GM19035 (cell line): ENCODE measurements around the gene VANGL2.

Experiments
- ATAC-seq: cut with Tn5 transposase; IDR thresholded peaks from one replicate; pipeline ENCODE4 v1.9.1; 2021; ENCODE audit not compliant: unreplicated experiment

VANGL2 gene

DNA sequence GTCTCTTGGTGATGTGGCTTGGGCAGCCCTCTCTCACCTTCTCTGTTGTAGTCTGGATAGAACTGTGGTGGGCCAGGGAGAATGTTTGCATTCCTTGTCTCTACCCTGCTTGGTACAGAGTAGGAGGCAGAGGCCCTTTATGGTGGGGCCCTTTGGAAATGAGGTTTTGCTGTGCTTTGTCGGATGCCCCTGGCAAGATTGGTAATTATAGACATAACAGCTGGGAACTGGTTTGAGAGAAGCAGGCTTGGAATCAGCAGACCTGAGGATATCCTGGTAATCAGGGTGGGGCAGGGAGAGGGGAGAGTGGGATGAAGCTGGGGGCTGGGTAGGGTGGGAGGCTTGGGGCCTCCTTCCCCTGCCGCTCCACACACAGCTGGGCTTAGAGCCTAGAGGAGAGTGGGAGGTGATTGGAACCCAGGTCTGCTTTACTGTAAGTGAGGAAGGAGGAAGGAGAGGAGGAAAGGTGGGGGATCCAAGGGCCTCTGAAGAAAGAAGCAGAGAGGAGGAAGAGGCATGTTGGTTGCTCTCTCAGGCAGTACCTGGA is 5.0 kb downstream of the VANGL2 start:
- ATAC-seq = no peak

DNA sequence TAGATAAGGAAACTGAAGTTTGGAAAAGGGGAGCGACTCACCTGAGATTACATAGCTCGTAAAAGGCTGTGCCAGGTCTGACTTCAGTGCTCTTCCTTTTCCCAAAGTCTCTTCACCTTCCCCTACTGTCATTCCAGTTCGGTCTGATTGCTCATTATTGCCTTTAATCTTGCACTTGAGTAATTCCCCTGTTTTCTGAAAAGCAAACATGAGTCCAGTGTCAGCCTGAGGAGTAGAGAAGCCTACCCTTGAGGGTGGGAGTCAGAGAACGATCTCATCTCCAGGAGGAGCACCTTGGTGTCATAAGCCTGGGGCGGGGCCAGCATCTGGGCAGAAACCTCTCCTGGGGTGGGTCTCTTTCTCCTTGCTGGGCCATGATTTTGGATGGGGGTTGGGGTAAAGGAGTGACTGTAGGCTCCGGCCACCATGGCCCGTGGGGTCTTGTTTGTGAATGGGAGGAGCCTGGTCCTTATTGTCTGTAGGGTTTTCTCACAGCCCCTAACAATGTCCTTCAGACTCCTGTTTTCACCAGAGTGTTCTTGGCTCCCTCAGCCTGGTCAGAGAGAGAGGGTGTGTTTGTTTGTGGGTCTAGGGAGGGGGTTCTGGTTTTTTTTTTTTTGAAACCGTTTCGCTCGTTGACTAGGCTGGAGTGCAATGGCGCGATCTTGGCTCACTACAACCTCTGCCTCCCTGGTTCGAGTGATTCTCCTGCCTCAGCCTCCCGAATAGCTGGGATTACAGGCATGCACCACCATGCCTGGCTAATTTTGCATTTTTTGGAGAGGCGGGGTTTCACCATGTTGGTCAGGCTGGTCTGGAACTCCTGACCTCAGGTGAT is 6.0 kb downstream of the VANGL2 start:
- ATAC-seq = no peak

GRCh38 chr1:160407839-160408801 is 7.8 kb downstream of the VANGL2 start:
- ATAC-seq = no peak

DNA sequence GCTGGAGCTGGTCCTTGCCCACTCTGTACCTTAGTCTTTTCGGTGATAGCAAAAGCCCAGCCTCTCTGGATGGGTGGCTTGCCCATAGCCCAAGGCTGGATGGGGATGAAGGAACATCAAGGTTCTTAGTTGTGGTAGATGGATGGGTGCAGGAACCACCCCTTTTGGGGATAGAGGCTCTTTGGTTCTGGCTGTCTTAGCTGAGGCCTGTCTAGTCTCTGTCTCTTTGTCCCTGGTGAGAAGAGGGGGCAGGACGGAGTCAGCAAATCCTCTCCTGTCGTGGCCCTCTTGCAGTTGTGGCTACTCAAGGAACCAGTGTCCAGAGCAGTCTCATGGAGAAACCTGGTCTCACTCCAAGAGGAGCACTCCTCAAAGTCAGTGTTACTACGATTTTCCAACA is 8.5 kb downstream of the VANGL2 start:
- no peak for ATAC-seq

GRCh38 chr1:160409486-160409885 is 9.1 kb downstream of the VANGL2 start:
- ATAC-seq = no peak

DNA sequence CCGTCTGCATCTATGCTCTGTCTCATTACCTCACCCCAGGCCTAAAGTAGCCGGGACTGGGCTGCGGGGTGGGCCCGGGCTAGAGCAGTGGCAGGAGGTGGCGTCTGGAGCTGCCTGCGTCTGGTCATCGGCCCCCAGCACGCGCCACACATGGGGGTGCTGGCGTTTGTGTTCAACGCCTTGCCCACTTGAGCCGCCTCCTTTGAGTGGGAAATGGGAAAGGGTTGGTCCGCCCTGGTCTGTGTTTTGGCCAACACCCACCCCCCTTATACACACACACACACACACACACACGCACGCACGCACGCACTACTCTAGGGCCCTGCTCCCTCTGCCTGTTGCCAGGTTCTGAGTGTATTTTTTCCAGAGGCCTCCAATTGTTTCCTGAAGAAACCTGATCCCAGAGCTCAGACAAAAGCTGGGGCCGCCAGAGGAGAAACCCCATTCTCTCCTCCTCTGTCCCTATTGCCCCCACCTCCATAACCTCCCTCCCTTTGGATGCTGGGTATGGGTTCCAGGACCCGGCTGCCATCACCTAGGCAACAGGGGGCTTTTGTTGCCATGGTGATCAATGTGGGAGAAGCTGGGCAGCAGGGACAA is 10.1 kb downstream of the VANGL2 start:
- ATAC-seq = no peak

GRCh38 chr1:160411271-160412027 is 11.1 kb downstream of the VANGL2 start:
- no peak for ATAC-seq

GRCh38 chr1:160412028-160412362 is 11.6 kb downstream of the VANGL2 start:
- no peak for ATAC-seq

DNA sequence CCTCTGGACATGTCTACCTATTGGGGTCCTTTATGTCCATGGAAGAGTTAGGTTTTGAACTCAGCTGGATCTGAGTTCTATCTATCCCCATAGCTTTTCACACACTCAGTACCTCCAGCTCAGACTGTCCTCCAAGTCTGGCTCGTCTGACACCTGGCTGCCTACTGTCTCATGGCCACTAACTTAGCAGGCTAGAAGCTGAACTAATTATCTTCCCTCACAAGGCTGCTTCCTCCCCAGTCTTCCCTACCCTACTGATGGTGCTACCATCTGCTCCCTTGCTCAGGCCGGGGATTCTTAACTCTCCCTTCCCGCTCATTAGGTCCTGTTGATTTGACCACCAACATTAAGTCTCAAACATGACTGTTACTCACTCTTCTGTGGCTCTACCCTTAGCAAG is 13.4 kb downstream of the VANGL2 start:
- ATAC-seq = no peak

DNA sequence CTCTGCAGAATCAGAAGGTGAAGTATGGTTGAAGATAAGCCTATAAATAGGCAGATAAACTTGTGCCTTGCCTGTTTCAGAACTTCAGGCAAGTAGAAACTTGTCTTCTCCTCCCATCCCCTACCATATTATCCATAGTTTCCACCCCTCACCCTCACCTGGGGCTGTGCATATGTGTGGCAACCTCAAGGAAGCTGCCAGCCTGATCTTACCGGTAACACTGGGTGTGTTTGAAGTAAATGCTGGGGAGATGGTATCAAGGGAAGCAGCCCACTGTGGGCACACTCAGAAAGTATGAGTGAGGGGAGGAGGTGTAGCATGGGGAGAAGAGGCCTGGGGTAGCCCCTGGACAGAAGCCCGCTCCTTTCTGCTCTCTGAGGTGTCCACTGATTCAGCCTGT is 14.5 kb downstream of the VANGL2 start:
- no peak for ATAC-seq

DNA sequence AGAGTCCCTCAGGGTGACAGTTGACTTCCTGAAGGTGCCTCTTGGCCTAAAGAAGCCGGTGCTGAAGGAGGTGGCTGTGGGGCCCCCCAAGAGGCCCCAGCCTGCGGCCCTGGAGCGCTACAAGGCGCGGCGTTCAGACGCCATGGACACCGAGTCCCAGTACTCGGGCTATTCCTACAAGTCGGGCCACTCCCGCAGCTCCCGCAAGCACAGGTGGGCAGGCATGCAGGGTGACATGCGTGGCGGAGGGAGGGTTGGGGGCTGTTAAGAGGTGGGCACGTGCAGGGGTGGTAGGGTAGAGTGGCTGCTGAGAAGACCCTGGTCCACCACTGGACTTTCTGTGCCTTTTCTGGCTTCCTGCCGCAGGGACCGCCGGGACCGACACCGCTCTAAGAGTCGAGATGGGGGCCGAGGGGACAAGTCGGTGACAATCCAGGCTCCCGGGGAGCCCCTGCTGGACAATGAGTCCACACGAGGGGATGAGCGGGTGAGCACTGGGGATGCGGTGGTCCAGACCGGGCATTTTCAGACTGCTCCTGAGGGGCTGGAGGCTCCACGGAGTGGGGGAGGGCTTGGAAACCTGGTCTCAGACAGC is 15.4 kb downstream of the VANGL2 start:
- ATAC-seq = no peak

GRCh38 chr1:160416369-160416768 is 16.0 kb downstream of the VANGL2 start:
- no peak for ATAC-seq

GRCh38 chr1:160418483-160418882 is 18.1 kb downstream of the VANGL2 start:
- no peak for ATAC-seq

DNA sequence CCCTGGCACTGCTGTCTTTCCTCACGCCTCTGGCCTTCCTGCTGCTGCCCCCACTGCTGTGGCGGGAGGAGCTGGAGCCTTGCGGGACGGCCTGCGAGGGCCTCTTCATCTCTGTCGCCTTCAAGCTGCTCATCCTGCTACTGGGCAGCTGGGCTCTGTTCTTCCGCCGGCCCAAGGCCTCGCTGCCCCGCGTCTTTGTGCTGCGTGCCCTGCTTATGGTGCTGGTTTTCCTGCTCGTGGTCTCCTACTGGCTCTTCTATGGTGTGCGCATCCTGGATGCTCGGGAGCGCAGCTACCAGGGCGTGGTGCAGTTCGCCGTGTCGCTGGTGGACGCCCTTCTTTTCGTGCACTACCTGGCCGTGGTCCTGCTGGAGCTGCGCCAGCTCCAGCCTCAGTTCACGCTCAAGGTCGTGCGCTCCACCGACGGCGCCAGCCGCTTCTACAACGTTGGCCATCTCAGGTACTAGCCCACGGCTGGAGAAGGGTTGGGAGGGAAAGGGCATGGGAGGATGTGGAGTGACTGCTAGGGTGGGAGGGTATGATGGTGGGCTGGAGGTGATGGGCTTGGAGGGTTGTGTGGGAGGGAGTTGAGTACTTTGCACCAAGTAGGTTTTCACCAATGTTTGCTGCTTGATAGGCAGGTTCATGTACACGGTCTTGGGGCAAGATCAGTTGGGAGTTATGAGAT is 18.9 kb downstream of the VANGL2 start:
- no peak for ATAC-seq

- ATAC-seq = no peak
Observed at GRCh38 chr1:160419838-160420169, 19.4 kb downstream of the VANGL2 start.

GRCh38 chr1:160420881-160421842 is 20.8 kb downstream of the VANGL2 start:
- no peak for ATAC-seq

DNA sequence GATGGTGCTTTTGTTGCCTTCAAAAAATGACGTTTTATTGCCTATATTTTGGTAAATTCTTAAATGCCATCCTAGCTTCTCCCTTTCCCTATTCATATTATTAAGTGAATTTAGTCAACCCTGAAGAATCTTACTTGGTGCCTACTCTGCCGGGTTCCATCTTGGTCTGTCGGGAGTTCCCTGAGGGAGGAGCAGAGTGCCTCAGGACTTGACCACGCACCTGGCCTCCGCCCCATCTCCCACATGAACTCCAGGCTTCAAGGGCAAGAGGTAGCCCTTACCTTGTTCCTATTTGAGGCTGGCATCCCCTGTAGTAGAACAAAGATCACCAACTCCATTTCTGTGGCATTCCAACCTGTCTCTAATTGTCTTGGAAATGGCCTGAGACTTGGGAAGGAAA is 21.5 kb downstream of the VANGL2 start:
- ATAC-seq = no peak

DNA sequence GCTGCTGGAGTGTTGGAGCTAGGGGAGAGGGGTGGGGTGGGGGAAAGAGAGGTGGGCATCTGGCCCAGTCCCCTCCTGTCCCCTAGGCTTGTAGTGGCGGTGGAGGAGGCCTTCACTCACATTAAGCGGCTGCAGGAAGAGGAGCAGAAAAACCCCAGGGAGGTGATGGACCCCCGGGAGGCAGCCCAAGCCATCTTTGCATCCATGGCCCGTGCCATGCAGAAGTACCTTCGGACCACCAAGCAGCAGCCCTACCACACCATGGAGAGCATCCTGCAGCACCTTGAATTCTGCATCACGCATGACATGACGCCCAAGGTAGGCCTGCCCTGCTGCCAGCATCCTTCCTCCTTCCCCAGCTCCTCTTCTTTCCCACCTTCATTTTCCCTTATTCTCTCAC is 23.6 kb downstream of the VANGL2 start:
- no peak for ATAC-seq

GRCh38 chr1:160425847-160426246 is 25.5 kb downstream of the VANGL2 start:
- no peak for ATAC-seq
